Osteoblast (primary cell): ENCODE data around the gene KLK15. TPM values are rescaled to one million over a fixed set of nuclear protein-coding genes. Genes with fewer than 3 reads are reported as not detected.
"Not testable (repeated sequence)": the region's sequence is repeated elsewhere in the genome, so short reads cannot be mapped to it uniquely, and the experiment has no call there.

Experiments used
- DNase-seq: peaks from one replicate; pipeline ENCODE4 v3.0.0; 2011; ENCODE audit warnings: low spot score, mixed read lengths; ENCODE audit not compliant: insufficient read length; ENCODE audit errors: missing footprints
- H2AFZ ChIP-seq: 2 replicates; pipeline ENCODE4 v1.6.0; 2011; ENCODE audit warnings: mild to moderate bottlenecking, low read length
- H3K27ac ChIP-seq: 2 replicates; pipeline ENCODE4 v1.5.1; 2011; ENCODE audit warnings: mild to moderate bottlenecking, low read depth, low read length, moderate library complexity
- H3K27me3 ChIP-seq: 2 replicates; pipeline ENCODE4 v1.6.0; 2012; ENCODE audit warnings: mild to moderate bottlenecking, control low read depth, inconsistent platforms, low read length, moderate library complexity; ENCODE audit not compliant: insufficient read depth
- H3K36me3 ChIP-seq: 2 replicates; pipeline ENCODE4 v1.5.1; 2011; ENCODE audit warnings: mild to moderate bottlenecking, low read length, control low read depth, moderate library complexity; ENCODE audit not compliant: insufficient read depth
- H3K4me1 ChIP-seq: 2 replicates; pipeline ENCODE4 v1.5.1; 2011; ENCODE audit warnings: mild to moderate bottlenecking, low read length, control low read depth, moderate library complexity; ENCODE audit not compliant: insufficient read depth
- H3K4me2 ChIP-seq: 2 replicates; pipeline ENCODE4 v1.6.0; 2011; ENCODE audit warnings: mild to moderate bottlenecking, low read length; ENCODE audit not compliant: insufficient read depth
- H3K4me3 ChIP-seq: fragments of 200-600 bp; sonication (generic); 3 replicates; pipeline ENCODE4 v1.5.1; 2012; ENCODE audit warnings: mild to moderate bottlenecking, low read length, inconsistent platforms; ENCODE audit not compliant: insufficient read depth
- H3K79me2 ChIP-seq: 2 replicates; pipeline ENCODE4 v1.6.0; 2012; ENCODE audit warnings: mild to moderate bottlenecking, low read length, control low read depth, inconsistent platforms; ENCODE audit not compliant: insufficient read depth
- H3K9me3 ChIP-seq: 2 replicates; pipeline ENCODE4 v1.5.1; 2011; ENCODE audit warnings: low read depth, low read length, control low read depth
- H4K20me1 ChIP-seq: 2 replicates; pipeline ENCODE4 v1.6.0; 2012; ENCODE audit warnings: mild to moderate bottlenecking, low read length, control low read depth; ENCODE audit not compliant: insufficient read depth
- total RNA-seq: library from RNA; depleted of rRNA; stranded (reverse); fragments of >200 nt; gene quantifications from 2 replicates; pipeline ENCODE4 v1.2.3, GENCODE V29; 2012
- TF ChIP-seq, protein P1 (sequence below): IDR thresholded peaks from 2 replicates; pipeline ENCODE4 v1.5.1; 2011; ENCODE audit warnings: mild to moderate bottlenecking, low read depth, low read length, moderate library complexity; ENCODE audit errors: extremely low read depth

Gene KLK15
- total RNA-seq, 1 donor = not detected

DNA sequence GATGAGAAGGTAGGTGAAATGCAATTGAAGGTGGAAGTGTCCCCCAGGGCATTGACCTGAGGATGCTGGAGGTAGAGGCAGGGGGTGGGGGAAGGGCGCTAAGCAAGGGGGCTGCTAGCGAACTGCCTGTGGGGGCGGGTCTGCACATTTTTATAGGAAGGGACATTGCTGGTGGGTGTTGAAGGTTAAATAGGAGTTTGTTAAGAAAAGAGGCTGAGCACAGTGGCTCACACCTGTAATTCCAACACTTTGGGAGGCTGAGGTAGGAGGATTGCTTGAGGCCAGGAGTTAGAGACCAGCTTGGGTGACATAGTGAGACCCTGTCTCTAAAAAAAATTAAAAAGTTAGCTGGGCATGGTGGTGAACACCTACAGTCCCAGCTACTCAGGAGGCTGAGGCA, 48.7 kb downstream of the KLK15 start:
- H4K20me1 ChIP-seq = no peaks in the 10 kb centered on the region
- TF ChIP-seq, protein P1, sequence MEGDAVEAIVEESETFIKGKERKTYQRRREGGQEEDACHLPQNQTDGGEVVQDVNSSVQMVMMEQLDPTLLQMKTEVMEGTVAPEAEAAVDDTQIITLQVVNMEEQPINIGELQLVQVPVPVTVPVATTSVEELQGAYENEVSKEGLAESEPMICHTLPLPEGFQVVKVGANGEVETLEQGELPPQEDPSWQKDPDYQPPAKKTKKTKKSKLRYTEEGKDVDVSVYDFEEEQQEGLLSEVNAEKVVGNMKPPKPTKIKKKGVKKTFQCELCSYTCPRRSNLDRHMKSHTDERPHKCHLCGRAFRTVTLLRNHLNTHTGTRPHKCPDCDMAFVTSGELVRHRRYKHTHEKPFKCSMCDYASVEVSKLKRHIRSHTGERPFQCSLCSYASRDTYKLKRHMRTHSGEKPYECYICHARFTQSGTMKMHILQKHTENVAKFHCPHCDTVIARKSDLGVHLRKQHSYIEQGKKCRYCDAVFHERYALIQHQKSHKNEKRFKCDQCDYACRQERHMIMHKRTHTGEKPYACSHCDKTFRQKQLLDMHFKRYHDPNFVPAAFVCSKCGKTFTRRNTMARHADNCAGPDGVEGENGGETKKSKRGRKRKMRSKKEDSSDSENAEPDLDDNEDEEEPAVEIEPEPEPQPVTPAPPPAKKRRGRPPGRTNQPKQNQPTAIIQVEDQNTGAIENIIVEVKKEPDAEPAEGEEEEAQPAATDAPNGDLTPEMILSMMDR = no peak
- no peak overlapping the region for H3K4me2 ChIP-seq
- no peaks in the 10 kb centered on the region for H3K36me3 ChIP-seq
- H2AFZ ChIP-seq = no peak overlapping the region
- H3K4me3 ChIP-seq = no peak overlapping the region
- peaks cover 6% of the 10 kb centered on the region for H3K4me1 ChIP-seq
- no peaks in the 10 kb centered on the region for H3K79me2 ChIP-seq
- peaks cover 20% of the 10 kb centered on the region for H3K27me3 ChIP-seq
- peak; percentile 64 for DNase-seq
- H3K9me3 ChIP-seq = no peaks in the 10 kb centered on the region
- H3K27ac ChIP-seq = no peak overlapping the region

DNA sequence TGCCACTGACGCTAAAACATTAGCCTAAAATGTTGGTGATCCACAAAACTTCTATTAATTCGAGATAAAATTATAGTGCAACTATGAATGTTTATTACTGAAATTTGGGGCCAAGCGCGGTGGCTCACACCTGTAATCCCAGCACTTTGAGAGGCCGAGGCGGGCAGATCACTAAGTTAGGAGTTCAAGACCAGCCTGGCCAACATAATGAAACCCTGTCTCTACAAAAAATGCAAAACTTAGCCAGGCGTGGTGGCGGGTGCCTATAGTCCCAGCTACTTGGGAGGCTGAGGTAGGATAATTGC, 49.6 kb downstream of the KLK15 start:
- not testable (repeated sequence) for H3K9me3 ChIP-seq, H2AFZ ChIP-seq, H3K36me3 ChIP-seq, H3K4me1 ChIP-seq, H3K27ac ChIP-seq, H4K20me1 ChIP-seq, DNase-seq, H3K4me2 ChIP-seq, H3K4me3 ChIP-seq, H3K79me2 ChIP-seq
- peaks cover 29% of the 10 kb centered on the region for H3K27me3 ChIP-seq

DNA sequence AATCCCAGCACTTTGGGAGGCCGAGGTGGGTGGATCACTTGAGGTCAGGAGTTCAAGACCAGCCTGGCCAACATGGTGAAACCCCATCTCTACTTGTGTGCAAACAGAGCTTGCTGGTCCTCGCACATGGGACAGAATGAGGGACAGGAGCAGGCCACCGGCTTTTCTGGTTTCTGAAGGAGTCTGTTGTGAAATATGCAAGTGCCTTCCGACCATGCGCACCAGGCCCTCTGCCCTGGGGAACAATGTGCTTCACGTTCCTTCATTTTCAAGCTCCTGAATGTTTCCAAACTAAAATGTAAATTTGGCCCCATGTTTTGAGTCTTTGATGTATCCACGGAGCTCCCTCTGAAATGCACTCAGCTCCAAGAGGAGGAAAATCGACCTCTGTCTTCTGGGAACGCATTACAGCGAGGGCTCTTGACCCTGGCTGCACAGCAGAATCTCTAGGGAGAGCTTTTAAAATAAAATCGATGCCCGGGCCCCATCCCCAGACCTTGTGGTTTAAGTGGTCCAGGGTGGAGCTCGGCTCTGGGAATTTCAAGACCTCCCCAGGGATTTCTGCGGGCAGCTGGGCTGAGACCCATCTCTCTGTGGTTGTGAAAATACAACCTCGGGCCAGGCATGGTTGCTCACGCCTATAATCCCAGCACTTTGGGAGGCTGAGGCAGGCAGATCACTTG, 52.5 kb downstream of the KLK15 start:
- peak; percentile 50 for DNase-seq
- peaks cover 48% of the 10 kb centered on the region for H3K27me3 ChIP-seq
- TF ChIP-seq, protein P1 = no peak

DNA sequence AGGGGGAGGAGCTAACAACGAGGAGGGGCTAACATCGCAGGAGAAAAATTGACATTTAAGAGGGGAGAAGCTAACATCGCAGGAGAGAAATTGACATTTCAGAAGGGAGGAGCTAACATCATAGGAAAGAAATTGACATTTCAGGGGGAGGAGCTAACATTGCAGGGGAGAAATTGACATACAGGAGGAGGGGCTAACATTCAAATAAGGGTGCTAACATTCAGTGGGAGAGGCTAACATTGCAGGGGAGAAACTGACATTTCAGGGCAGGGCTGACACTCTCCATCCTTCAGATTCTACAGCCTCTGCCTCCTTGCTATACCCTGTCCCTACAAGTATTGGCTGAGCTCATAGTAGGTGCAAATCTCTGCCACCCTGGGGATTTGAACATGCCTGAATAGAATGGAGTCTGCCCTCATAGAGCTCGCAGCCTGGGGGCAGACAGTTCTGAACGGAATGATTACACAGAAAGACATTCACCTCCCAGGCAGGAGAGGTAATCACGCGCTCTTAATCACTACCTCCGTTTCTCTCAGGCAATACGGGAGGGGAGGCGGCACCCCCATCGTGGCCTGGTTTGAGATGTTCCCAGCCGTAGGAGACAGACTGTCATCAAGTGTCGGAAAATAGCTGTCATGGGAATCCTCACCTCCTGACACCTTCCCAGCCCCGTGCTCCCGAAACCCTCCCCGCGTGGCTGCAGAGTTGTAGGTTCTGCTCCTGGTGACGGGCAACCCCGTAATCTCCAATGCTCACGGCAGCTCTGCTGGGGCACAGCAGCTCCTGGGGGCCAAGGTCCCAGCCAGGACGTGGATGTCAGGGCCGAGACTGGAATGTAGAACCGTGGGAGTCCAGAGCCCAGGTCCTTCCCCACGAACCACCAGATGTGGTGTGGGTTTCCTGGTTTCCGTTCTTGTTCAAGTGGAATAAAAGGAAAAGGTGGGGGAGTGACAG, 53.6 kb downstream of the KLK15 start:
- peaks cover 9% of the 10 kb centered on the region for H3K4me1 ChIP-seq
- no peaks in the 10 kb centered on the region for H3K36me3 ChIP-seq
- H3K79me2 ChIP-seq = no peaks in the 10 kb centered on the region
- H4K20me1 ChIP-seq = no peaks in the 10 kb centered on the region
- no peaks in the 10 kb centered on the region for H3K9me3 ChIP-seq
- DNase-seq = no peak
- H3K4me3 ChIP-seq = no peak overlapping the region
- H3K27ac ChIP-seq = no peak overlapping the region
- H3K4me2 ChIP-seq = no peak overlapping the region
- TF ChIP-seq, protein P1 = no peak
- no peak overlapping the region for H2AFZ ChIP-seq
- peaks cover 48% of the 10 kb centered on the region for H3K27me3 ChIP-seq

More for the DNA sequence above, 52.5 kb downstream of the KLK15 start:
- Histone ChIP-seq H2AFZ (no peak overlapping the region), H3K79me2 (no peaks in the 10 kb centered on the region), H3K36me3 (no peaks in the 10 kb centered on the region), H3K4me1 (peaks cover 9% of the 10 kb centered on the region), H4K20me1 (no peaks in the 10 kb centered on the region), H3K27ac (no peak overlapping the region), H3K4me3 (no peak overlapping the region), H3K9me3 (no peaks in the 10 kb centered on the region), H3K4me2 (peak overlapping the region; percentile 48)
